Measurements from ENCODE around the gene TUBA4B. TPM values are rescaled to one million over a fixed set of nuclear protein-coding genes. Genes with fewer than 3 reads are reported as not detected.
A peak's percentile ranks its signal among the peaks of the same experiment; 100 is the strongest.
"Not testable (repeated sequence)": the region's sequence is repeated elsewhere in the genome, so short reads cannot be mapped to it uniquely, and the experiment has no call there.

The TUBA4B gene
- total RNA-seq, 1 experiment from 2014 or later, result not detected

GRCh38 chr2:219290381-219291171 lies 37.5 kb downstream of the TUBA4B start:
- no peak for DNase-seq (ENCODE audit: low read depth)

- no peak for DNase-seq (ENCODE audit: low read depth)
Measured at GRCh38 chr2:219291394-219291793, 38.4 kb downstream of the TUBA4B start.

GRCh38 chr2:219291910-219292490 lies 39.0 kb downstream of the TUBA4B start:
- DNase-seq (ENCODE audit: low read depth), result no peak

GRCh38 chr2:219292616-219293015 lies 39.6 kb downstream of the TUBA4B start:
- DNase-seq (ENCODE audit: low read depth), result no peak

- no peak for DNase-seq (ENCODE audit: low read depth)
Measured at GRCh38 chr2:219293736-219294231, 40.7 kb downstream of the TUBA4B start.

GRCh38 chr2:219294356-219295351 lies 41.6 kb downstream of the TUBA4B start:
- peak; percentile 53 for DNase-seq (ENCODE audit: low read depth)

- DNase-seq (ENCODE audit: low read depth), result no peak
Measured at GRCh38 chr2:219296142-219296541, 43.1 kb downstream of the TUBA4B start.

- no peak for DNase-seq (ENCODE audit: low read depth)
Measured at GRCh38 chr2:219296631-219297391, 43.8 kb downstream of the TUBA4B start.

GRCh38 chr2:219297766-219298456 lies 44.9 kb downstream of the TUBA4B start:
- DNase-seq (ENCODE audit: low read depth), result no peak

- peak; percentile 63 for DNase-seq (ENCODE audit: low read depth)
Measured at GRCh38 chr2:219298759-219299371, 45.8 kb downstream of the TUBA4B start.

- no peak for DNase-seq (ENCODE audit: low read depth)
Measured at GRCh38 chr2:219299372-219299760, 46.3 kb downstream of the TUBA4B start.

GRCh38 chr2:219300022-219300421 lies 47.0 kb downstream of the TUBA4B start:
- DNase-seq (ENCODE audit: low read depth), result no peak

- no peak for DNase-seq (ENCODE audit: low read depth)
Measured at GRCh38 chr2:219302412-219302968, 49.4 kb downstream of the TUBA4B start.

- DNase-seq (ENCODE audit: low read depth), result no peak
Measured at GRCh38 chr2:219304223-219304622, 51.2 kb downstream of the TUBA4B start.

GRCh38 chr2:219306047-219306446 lies 53.0 kb downstream of the TUBA4B start:
- DNase-seq (ENCODE audit: low read depth), result no peak

GRCh38 chr2:219308142-219309101 lies 55.4 kb downstream of the TUBA4B start:
- peak; percentile 64 for DNase-seq (ENCODE audit: low read depth)

- no peak for DNase-seq (ENCODE audit: low read depth)
Measured at GRCh38 chr2:219309278-219309677, 56.2 kb downstream of the TUBA4B start, which contains the start of gene PTPRN. Gene PTPRN, minus strand, starts transcription at chr2:219309401. Its CDS starts 69 bp downstream, at chr2:219309332.

GRCh38 chr2:219312683-219313263 lies 59.7 kb downstream of the TUBA4B start:
- DNase-seq (ENCODE audit: low read depth), result not testable (repeated sequence)
